ENCODE measurements around the gene FBXL3. TPM values are rescaled to one million over a fixed set of nuclear protein-coding genes. Genes with fewer than 3 reads are reported as not detected.

Gene FBXL3
- total and polyA plus RNA-seq, 4 donors = 18.7 to 90.6 (median 35.2) TPM

- Histone ChIP-seq H3K4me3 (no peak overlapping the region), H3K36me3 (ENCODE audit: control insufficient read depth in 4 of 4, insufficient read depth in 4 of 4, low read length in 4 of 4) (peaks cover 13 to 41% (median 25%) of the 10 kb centered on the region in 4 donors), H3K9me3 (ENCODE audit: control insufficient read depth in 4 of 4, insufficient read depth in 3 of 4, low read length in 3 of 4) (no peaks in the 10 kb centered on the region), H3K27me3 (ENCODE audit: control insufficient read depth in 3 of 3, insufficient read depth in 3 of 3, low read length in 2 of 3) (no peaks in the 10 kb centered on the region), H3K9ac (ENCODE audit: insufficient read depth in 1 of 2, low read length in 2 of 2) (no peak overlapping the region), H3K27ac (ENCODE audit: low read depth in 1 of 2, low read length in 1 of 2) (no peak overlapping the region), H3K4me1 (ENCODE audit: control insufficient read depth in 5 of 5, insufficient read depth in 5 of 5, low read length in 5 of 5) (no peaks in the 10 kb centered on the region)
- no peak for TF ChIP-seq CTCF (IDR thresholded peaks at IDR 0.05; ENCODE audit: control extremely low read depth, extremely low read depth)
- 92 to 97% methylated on average over 8 of the region's 8 CpGs for WGBS, 2 donors
- DNase-seq = no peak
- no peak for ATAC-seq (ENCODE audit: insufficient read depth, low FRiP score)
These were observed 20.8 kb upstream of the FBXL3 start for GRCh38 chr13:77047649-77048343.

DNA sequence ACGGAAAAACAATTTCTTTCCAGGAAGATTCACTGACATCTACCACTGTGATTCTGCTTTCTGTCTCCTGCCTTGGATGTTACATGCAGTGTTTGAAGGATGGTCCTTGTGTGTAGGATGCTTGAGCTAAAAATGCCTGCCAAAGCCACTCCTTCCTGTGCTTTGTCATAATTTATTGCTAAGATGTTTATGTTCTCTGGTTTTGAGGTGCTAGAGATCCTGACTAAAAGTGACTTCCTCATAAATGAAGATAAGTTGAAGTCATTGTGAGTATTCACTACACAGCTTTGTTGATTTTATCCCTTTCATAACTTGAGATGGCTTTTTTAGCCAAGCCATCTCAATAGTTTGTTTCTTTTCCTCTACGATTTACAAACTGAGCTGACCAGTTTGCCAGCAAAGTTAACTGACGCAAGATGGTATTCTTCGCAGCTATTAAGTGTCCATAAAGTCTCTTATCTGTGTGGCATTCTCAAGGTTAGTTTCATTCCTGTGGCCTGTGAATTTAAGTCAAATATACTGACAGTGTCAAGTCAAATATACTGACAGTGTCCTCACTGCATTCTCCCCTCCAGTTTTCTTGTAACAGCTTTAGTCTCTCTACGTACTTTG, 15.7 kb upstream of the FBXL3 start:
- ATAC-seq (ENCODE audit: insufficient read depth, low FRiP score) (no peak), DNase-seq (no peak)
- H3K27me3 ChIP-seq (ENCODE audit: control insufficient read depth in 3 of 3, insufficient read depth in 3 of 3, low read length in 2 of 3) = no peaks in the 10 kb centered on the region
- TF ChIP-seq CTCF (IDR thresholded peaks at IDR 0.05; ENCODE audit: control extremely low read depth, extremely low read depth) = no peak
- WGBS, 2 donors = 60 to 76% methylated on average over 5 of the region's 5 CpGs
- H3K36me3 ChIP-seq (ENCODE audit: control insufficient read depth in 4 of 4, insufficient read depth in 4 of 4, low read length in 4 of 4) = peaks cover 6 to 15% (median 8%) of the 10 kb centered on the region in 4 donors
- no peaks in the 10 kb centered on the region for H3K9me3 ChIP-seq (ENCODE audit: control insufficient read depth in 4 of 4, insufficient read depth in 3 of 4, low read length in 3 of 4)
- peak overlapping the region in 1 of 2 donors; percentile 58 for H3K9ac ChIP-seq (ENCODE audit: insufficient read depth in 1 of 2, low read length in 2 of 2)
- H3K4me3 ChIP-seq = no peak overlapping the region
- peaks cover 0 to 2% (median 0%) of the 10 kb centered on the region in 5 donors for H3K4me1 ChIP-seq (ENCODE audit: control insufficient read depth in 5 of 5, insufficient read depth in 5 of 5, low read length in 5 of 5)
- H3K27ac ChIP-seq (ENCODE audit: low read depth in 1 of 2, low read length in 1 of 2) = no peak overlapping the region

DNA sequence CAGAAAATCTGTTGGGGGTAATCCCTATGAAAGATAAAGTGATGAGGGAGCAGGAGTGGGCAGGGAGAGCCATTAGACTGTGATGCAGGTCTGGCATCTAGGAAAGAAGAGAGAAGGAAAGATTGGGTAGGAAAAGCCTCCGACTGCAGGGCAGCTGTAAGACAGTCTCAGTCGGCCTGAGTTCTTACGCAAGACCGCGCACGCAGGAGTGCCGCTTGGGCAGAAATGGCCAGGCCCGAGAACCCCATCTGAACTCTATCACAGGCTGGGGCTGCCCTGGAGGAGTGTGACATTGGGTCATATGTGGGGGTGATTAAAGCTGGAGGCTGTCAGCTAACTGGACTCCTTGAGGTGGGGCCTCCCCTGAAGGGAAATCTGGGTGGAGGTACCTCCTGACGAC, 13.9 kb upstream of the FBXL3 start:
- 88 to 93% methylated on average over 9 of the region's 9 CpGs for WGBS, 2 donors

More for the DNA sequence above, 13.9 kb upstream of the FBXL3 start:
- Histone ChIP-seq H3K9ac (ENCODE audit: insufficient read depth in 1 of 2, low read length in 2 of 2) (no peak overlapping the region), H3K4me3 (no peak overlapping the region), H3K4me1 (ENCODE audit: control insufficient read depth in 5 of 5, insufficient read depth in 5 of 5, low read length in 5 of 5) (peaks cover 0 to 2% (median 0%) of the 10 kb centered on the region in 5 donors), H3K27me3 (ENCODE audit: control insufficient read depth in 3 of 3, insufficient read depth in 3 of 3, low read length in 2 of 3) (no peaks in the 10 kb centered on the region), H3K27ac (ENCODE audit: low read depth in 1 of 2, low read length in 1 of 2) (no peak overlapping the region), H3K36me3 (ENCODE audit: control insufficient read depth in 4 of 4, insufficient read depth in 4 of 4, low read length in 4 of 4) (peaks cover 2 to 12% (median 6%) of the 10 kb centered on the region in 4 donors), H3K9me3 (ENCODE audit: control insufficient read depth in 4 of 4, insufficient read depth in 3 of 4, low read length in 3 of 4) (no peaks in the 10 kb centered on the region)
- no peak for ATAC-seq (ENCODE audit: insufficient read depth, low FRiP score)
- TF ChIP-seq CTCF (IDR thresholded peaks at IDR 0.05; ENCODE audit: control extremely low read depth, extremely low read depth) = no peak
- no peak for DNase-seq
